GF-D8 (cell line): Measurements from ENCODE around the gene CDH11.

Source experiments
- DNase-seq: peaks from one replicate; lab custom pipeline; 2025; lab: John Stamatoyannopoulos, UW

CDH11 gene

GRCh38 chr16:65121870-65122723, at the start of gene CDH11:
Gene CDH11, minus strand, starts transcription at chr16:65122063. Its CDS starts 117,194 bp downstream, at chr16:65004869.
- DNase-seq, result no peak

GRCh38 chr16:65154321-65154720, 32.5 kb upstream of the CDH11 start:
- no peak for DNase-seq

- DNase-seq, result no peak
These were observed 31.7 kb upstream of the CDH11 start for GRCh38 chr16:65153365-65154105.

GRCh38 chr16:65148804-65149203, 26.9 kb upstream of the CDH11 start:
- no peak for DNase-seq

- no peak for DNase-seq
These were observed 20.4 kb upstream of the CDH11 start for GRCh38 chr16:65142276-65142675.

GRCh38 chr16:65136681-65137080, 14.8 kb upstream of the CDH11 start:
- no peak for DNase-seq

- DNase-seq, result no peak
These were observed 5.2 kb upstream of the CDH11 start for GRCh38 chr16:65126845-65127624.

GRCh38 chr16:65125871-65126270, 4.0 kb upstream of the CDH11 start:
- no peak for DNase-seq

GRCh38 chr16:65125322-65125721, 3.5 kb upstream of the CDH11 start:
- DNase-seq, result no peak

- no peak for DNase-seq
These were observed 2.7 kb upstream of the CDH11 start for GRCh38 chr16:65124596-65124995.

GRCh38 chr16:65124212-65124548, 2.3 kb upstream of the CDH11 start:
- no peak for DNase-seq

GRCh38 chr16:65123396-65124211, 1.7 kb upstream of the CDH11 start:
- no peak for DNase-seq

GRCh38 chr16:65122724-65123395, 997 bp upstream of the CDH11 start:
- no peak for DNase-seq

GRCh38 chr16:65120831-65121721, 787 bp downstream of the CDH11 start:
- no peak for DNase-seq

- no peak for DNase-seq
These were observed 1.4 kb downstream of the CDH11 start for GRCh38 chr16:65120461-65120830.

GRCh38 chr16:65119901-65120401, 1.9 kb downstream of the CDH11 start:
- DNase-seq, result no peak

GRCh38 chr16:65119435-65119834, 2.4 kb downstream of the CDH11 start:
- DNase-seq, result no peak

- DNase-seq, result no peak
These were observed 3.0 kb downstream of the CDH11 start for GRCh38 chr16:65118871-65119270.

- no peak for DNase-seq
These were observed 3.9 kb downstream of the CDH11 start for GRCh38 chr16:65117811-65118448.
